Measurements from ENCODE around the gene HAAO.
"Not testable (repeated sequence)": the region's sequence is repeated elsewhere in the genome, so short reads cannot be mapped to it uniquely, and the experiment has no call there.

Gene HAAO

DNA sequence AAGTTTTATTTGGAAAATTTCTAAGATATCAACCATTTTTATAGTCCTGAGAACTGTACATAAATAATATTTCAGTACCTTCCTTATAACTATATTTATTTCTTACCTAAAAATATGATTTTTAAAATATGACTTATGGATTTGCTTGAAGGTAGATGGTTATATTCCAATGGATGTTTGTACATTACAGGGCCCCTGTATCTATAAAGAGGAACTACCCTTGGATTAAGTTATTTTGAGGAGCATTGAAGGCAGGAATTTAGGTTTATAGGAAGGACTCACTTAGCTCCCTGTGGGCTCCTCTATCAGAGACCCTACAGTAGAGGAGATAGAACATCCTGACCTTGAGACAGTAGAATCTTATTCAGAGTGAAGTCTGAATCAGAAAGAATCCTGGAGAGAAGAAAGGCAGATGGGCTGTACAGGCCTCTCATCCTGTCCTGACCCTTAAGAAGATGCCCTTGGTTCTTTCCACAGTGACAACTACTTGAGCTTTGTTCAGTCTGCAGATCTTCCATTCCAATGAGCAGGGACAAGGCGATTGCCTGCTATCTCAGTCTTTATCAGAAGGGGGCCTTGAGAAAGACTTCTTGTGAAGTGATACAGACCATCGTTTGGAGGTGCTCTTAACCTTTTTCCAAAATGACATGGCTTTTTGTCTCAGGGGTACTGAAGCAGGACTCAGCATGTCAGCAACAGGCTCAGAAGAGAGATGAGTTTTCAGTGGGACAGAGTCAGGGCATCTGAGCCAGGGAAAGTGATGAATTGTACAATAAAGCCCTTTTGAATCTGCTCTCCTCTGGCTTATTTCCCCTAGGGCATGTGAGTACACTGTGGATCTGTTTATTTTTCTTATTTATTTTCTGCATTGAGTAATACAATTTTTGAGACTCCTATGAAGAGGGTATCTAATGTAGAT is 49.4 kb downstream of the HAAO start:
- no peak for DNase-seq

DNA sequence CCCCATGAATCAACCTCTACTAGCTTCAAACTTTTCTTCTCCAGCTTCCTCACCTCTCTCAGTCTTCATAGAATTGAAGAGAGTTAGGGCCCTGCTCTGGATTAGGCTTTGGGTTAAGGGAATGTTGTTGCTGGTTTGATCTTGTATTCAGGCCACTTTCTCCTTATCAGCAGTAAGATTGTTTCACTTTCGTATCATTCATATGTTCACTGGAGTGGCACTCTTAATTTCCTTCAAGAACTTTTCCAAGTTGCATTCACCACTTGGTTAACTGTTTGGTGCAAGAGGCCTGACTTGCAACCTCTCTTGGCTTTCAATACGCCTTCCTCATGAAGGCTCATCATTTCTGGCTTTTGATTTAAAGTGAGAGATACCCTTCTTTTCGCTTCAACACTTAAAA is 51.2 kb downstream of the HAAO start:
- DNase-seq, result no peak

DNA sequence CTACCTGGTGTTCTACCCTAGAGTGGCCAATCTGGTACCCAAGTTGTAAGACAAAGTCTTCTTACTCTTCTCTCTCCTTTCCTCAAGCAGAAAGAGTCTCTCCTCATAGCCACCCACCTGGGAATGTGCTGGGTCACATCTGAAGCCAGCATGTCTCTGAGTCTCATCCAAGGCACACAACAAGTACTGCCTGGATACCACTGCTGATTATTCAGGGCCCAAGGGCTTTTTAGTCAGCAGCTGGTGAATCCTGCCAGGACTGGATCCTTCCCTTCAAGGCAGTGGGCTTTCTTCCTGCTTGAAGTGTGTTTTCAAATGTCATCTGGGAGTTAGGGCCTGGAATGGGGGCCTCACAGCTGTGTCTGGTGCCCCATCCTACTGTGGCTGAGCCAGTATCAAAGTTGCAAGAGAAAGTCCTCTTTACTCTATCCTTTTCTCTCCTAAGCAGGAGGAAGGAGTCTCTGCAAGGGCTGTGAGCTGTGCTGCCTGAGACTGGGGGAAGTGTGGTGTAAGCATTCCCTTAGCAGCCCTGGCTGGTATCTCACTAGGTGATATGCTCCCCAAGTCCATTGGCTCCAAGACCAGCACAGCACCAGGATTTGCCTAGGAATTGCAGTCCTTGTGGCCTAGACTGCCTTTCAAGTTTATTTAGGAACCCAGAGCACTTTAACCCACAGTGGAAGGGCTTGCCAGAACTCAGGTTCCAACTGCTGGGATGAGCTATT is 55.6 kb downstream of the HAAO start:
- no peak for DNase-seq

DNA sequence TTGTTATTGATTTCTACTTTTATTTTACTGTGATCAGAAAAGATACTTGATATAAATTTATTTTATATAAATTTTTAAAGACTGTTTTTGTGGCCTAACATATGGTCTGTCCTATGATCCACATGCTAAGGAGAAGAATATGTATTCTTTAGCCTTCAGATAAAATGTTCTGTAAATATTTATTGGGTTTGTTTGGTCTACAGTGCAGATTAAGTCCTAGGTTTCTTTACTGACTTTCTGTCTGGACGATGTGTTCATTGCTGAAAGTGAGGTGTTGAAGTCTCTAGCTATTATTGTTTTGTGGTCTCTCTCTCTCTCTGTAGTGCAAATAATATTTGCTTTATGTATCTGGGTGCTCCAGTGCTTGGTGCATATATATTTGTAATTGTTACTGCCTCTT is 58.5 kb downstream of the HAAO start:
- no peak for DNase-seq

DNA sequence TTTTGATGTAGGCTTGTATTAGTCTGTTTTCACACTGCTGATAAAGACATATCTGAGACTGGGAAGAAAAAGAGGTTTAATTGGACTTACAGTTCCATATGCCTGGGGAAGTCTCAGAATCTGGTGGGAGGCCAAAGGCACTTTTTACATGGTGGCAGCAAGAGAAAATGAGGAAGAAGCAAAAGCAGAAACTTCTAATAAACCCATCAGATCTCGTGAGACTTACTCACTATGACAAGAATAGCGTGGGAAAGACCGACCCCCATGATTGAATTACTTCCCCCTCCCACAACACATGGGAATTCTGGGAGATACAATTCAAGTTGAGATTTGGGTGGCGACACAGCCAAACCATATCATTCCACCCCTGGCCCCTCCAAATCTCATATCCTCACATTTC is 61.1 kb downstream of the HAAO start:
- not testable (repeated sequence) for DNase-seq

DNA sequence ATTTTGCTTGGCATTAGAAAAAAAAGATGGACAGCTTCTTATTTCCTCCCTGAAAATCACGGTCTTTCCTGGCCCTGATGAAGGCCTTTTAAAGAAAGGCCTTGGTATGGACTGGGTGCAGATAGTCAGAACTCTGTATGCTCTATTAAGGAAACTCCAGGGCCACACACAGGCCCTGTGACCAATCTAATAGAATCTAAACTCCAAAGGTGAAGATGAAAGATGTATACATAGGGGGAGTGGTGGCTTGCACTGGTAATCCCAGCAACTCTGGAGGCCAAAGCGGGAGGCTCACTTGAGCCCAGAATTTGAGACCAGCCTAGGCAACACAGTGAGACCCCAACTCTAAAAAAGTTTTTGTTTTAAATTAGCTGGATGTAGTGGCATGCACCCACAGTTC is 65.7 kb downstream of the HAAO start:
- no peak for DNase-seq

DNA sequence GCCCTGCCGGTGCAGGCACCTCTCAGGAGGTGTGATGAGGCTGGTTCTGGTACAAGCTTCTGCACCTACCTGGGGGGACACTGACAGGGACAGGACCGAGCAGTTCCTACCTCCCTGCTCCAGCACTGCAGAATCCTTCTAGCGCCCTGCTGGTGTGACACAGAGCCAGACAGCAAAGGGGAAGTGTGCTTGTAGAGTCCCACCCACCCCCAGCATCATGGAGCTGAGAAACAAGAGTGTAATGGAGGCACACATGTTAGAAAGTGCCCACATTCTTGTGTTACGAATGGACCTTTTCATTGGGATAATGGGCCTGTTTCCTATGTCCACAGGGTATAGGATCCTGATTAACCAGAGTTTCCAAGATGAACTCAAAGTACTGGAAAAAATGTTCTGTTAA is 66.7 kb downstream of the HAAO start:
- DNase-seq, result no peak

DNA sequence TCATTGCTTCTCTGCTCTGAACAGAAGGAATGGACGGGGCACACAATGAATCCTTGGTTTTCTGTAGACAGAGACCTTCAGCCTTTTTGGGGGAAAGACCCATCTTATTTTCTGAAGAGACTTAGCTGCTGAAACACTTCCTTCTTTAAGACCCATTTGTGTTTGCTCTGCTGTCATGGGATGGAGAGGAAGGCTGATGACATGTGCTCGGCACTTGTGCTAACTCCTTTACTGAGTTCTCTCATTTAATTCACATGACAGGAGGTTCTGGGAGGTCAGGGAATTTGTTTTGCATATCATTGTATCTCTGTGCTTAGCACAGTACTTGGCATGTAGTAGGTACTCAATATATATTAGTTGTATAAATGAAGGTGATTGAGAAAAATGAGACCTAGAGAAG is 67.5 kb downstream of the HAAO start:
- DNase-seq, result no peak

DNA sequence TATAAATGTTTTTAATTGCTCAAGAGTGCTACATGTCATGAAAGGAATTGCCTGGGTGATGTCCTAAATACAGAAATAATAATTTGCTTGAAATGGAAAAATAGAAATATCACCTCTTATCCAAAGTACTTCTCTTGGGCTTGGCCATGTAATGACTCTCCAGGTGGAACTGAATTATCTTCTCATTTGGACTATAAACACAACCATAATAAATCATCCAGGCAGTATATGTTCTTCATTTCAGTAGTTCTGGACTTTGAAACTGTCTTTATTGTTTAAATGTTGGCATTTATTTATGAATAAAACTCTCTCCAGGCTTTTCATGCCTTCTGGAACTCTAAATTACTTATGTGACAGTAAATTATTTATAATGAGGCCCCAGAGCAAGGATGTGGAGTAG is 68.9 kb downstream of the HAAO start:
- DNase-seq, result no peak

DNA sequence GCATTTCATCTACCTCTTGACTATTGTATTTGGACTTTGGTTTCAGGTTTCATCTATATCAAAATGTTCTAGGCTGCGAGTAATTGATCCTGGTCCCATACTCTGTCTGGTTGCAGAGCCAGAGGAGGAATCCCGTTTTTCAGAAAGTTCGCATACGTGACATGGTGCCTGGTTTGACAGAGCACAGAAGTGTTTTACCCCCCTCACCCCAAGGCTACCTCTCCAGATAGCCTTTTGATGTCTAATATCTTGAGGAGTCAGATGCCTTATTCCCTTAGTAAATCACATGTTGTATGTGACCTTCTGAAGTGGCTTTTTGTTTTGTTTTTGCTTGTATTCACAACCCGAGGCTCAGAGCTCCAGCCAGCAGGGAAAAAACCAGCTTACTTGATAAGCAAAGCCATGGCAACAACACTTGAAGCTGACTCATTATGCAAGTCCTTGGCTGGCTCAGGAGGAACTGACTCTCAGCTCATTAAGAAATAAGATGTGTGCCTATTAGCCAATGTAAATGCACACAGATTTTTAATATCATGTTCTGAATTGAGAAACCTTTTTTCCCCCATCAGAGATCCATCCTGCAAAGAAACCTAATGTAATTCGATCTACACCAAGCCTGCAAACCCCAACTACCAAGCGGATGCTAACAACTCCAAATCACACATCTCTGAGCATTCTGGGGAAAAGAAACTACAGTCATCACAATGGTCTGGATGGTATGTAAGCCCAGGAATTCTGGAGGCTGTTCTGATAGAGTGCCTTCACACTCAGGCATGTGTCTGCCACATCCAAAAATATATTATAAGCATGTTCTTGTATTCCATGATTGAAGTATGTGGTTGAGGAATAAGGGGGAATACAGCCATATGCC is 69.8 kb downstream of the HAAO start:
- no peak for DNase-seq

DNA sequence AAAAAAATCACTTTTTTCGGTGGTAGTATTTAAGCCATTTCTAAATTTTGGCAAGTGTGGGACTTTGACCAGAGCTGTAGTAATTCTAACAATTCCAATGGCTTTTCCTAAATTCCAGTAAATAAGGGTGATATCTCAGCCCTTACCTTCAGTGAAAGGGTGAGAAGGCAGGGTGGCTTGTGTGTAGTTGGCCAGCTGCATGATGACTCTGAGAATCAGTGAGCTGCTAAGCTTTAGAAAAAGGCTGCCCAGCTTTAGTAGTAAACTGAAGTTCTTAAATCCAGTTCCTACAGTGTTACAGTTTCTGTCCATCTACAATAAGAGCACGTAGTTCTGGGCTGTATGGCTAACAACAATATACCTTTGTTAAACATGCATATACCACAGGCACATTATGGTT is 70.5 kb downstream of the HAAO start:
- DNase-seq, result no peak

Data from NCI-H524 treated with DMSO at 0.1 percent for 48 hours (cell line).